ENCODE measurements around the gene RAB20. TPM values are rescaled to one million over a fixed set of nuclear protein-coding genes. Genes with fewer than 3 reads are reported as not detected.

Gene RAB20
- total and polyA plus RNA-seq, 9 of the 15 experiments (the other 6 are each of a cell fraction or from before 2014, with no cell fraction given) = 0.62 to 9.2 (median 5.4) TPM

- ChIA-PET POLR2A (interaction anchor here (0.7 kb wide), 1 partner anchor 11 kb away, joined by 4 read pairs; no protein-coding TSS in a partner anchor), CTCF (ENCODE audit: low intra/inter-chr PET ratio) (no interaction called here)
- DNase-seq (ENCODE audit: extremely low read depth in 1 of 4, low spot score in 3 of 4) = no peak
- FAIRE-seq = no peak
- intact Hi-C loops (cut with micrococcal nuclease) = no loop called here
- no peak overlapping the region for H3K4me2 ChIP-seq (ENCODE audit: insufficient read depth, low read length)
- no peaks in the 10 kb centered on the region for H3K9me1 ChIP-seq (ENCODE audit: control insufficient read depth, insufficient read depth, low read length)
- TF ChIP-seq TCF7L2 (IDR thresholded peaks at IDR 0.05; ENCODE audit: low read depth, low read length) (no peak), NCOA2 (IDR thresholded peaks at IDR 0.05; ENCODE audit: partially characterized antibody in 2 of 2) (no peak), C11orf30 (IDR thresholded peaks at IDR 0.05; ENCODE audit: low read depth) (no peak), CUX1 (CRISPR knock-in tag; IDR thresholded peaks at IDR 0.05) (no peak), MTA1 (IDR thresholded peaks at IDR 0.05; ENCODE audit: borderline replicate concordance) (no peak), SRSF1 (IDR thresholded peaks at IDR 0.05; ENCODE audit: low read depth, low read length) (no peak), SRSF9 (IDR thresholded peaks at IDR 0.05; ENCODE audit: borderline replicate concordance, low read depth, low read length) (no peak), RBM25 (IDR thresholded peaks at IDR 0.05; ENCODE audit: low read depth, low read length, severe bottlenecking) (no peak), CEBPG (CRISPR knock-in tag; IDR thresholded peaks at IDR 0.05) (no peak), CEBPG (tag; conservative IDR thresholded peaks at IDR 0.05 in 1 of 2, IDR thresholded peaks at IDR 0.05 in 1 of 2) (no peak)
- H3K4me3 ChIP-seq = no peak overlapping the region
- no peak overlapping the region for H3K27ac ChIP-seq (ENCODE audit: extremely low read depth, low read depth, low read length)
- in situ Hi-C loops (cut with MboI) = no loop called here
- no peaks in the 10 kb centered on the region for H3K9me3 ChIP-seq (replicated peaks; ENCODE audit: control insufficient read depth, insufficient read depth, low read depth, low read length)
- no peak for ATAC-seq
- H3K27me3 ChIP-seq (ENCODE audit: control insufficient read depth in 2 of 2, insufficient read depth in 2 of 2, low read length in 2 of 2) = no peaks in the 10 kb centered on the region
- H2AFZ ChIP-seq (ENCODE audit: low read depth, low read length) = no peak overlapping the region
- H3K79me2 ChIP-seq (ENCODE audit: control insufficient read depth, insufficient read depth, low read length) = no peaks in the 10 kb centered on the region
- no peak overlapping the region for H3K9ac ChIP-seq (ENCODE audit: insufficient read depth in 1 of 2, low read depth in 2 of 2, low read length in 2 of 2)
- 53% methylated on average over 6 of the region's 8 CpGs for WGBS (ENCODE audit: insufficient coverage, low coverage, missing lambda C conversion rate)
- no peaks in the 10 kb centered on the region for H4K20me1 ChIP-seq (replicated peaks; ENCODE audit: control insufficient read depth, insufficient read depth, low read length)
- BruUV-seq (replicated peaks) = no TSS peak
- peaks cover 0 to 24% of the 10 kb centered on the region in 2 experiments; a peak in 4 of 5 replicates for H3K4me1 ChIP-seq (replicated peaks in 1 of 2; ENCODE audit: control insufficient read depth in 2 of 2, insufficient read depth in 2 of 2, low read length in 2 of 2)
- H3K36me3 ChIP-seq (ENCODE audit: control insufficient read depth, insufficient read depth, low read length) = no peaks in the 10 kb centered on the region
Observed at GRCh38 chr13:110518226-110518525, 43.3 kb downstream of the RAB20 start.
